IMR-90 (cell line): ENCODE measurements around the gene TMEM127. TPM values are rescaled to one million over a fixed set of nuclear protein-coding genes. Genes with fewer than 3 reads are reported as not detected.

ENCODE experiments used
- ATAC-seq: fragments of 200-7000 bp; cut with Tn5 transposase; 2 replicates; pipeline ENCODE4 v1.9.1; 2020; ENCODE audit warnings: low read depth, mild to moderate bottlenecking, moderate library complexity
- BruUV-seq: library from RNA; stranded (reverse); fragments of 400-500 nt; replicated peaks from 2 replicates; lab custom pipeline; 2021; lab: Mats Ljungman, UMichigan
- CTCF ChIA-PET: fragments of 300-600 bp; formaldehyde crosslinking; extraction: SDS; loops from one replicate; lab custom pipeline; 2021; ENCODE audit warnings: antibody characterized with exemption; lab: Yijun Ruan, JAX
- POLR2A ChIA-PET: fragments of 300-600 bp; sonication (Branson Sonifier 250); formaldehyde crosslinking; loops from one replicate; lab custom pipeline; 2022; ENCODE audit warnings: antibody characterized with exemption; ENCODE audit not compliant: unreplicated experiment; lab: Charles Lee
- DNase-seq: peaks from one replicate; pipeline ENCODE4 v3.0.0; 2013
- H2AFZ ChIP-seq: replicated peaks from 2 replicates; pipeline ENCODE3; 2013; ENCODE audit warnings: low read length, mild to moderate bottlenecking; ENCODE audit not compliant: poor library complexity
- H2AK5ac ChIP-seq: 2 replicates; pipeline ENCODE4 v1.6.1; 2013; ENCODE audit warnings: low read depth, low read length, inconsistent platforms
- H2AK9ac ChIP-seq: replicated peaks from 2 replicates; pipeline ENCODE3; 2013; ENCODE audit warnings: mild to moderate bottlenecking, low read depth, low read length, moderate library complexity; ENCODE audit not compliant: poor library complexity
- H2BK120ac ChIP-seq: 2 replicates; pipeline ENCODE4 v1.6.1; 2013; ENCODE audit warnings: low read depth, low read length, inconsistent platforms
- H2BK15ac ChIP-seq: 3 replicates; pipeline ENCODE4 v1.6.1; 2013; ENCODE audit warnings: low read depth, low read length, inconsistent platforms
- H2BK20ac ChIP-seq: 2 replicates; pipeline ENCODE4 v1.6.1; 2013; ENCODE audit warnings: low read depth, mild to moderate bottlenecking, inconsistent platforms, low read length, moderate library complexity
- H2BK5ac ChIP-seq: 2 replicates; pipeline ENCODE4 v1.6.1; 2013; ENCODE audit warnings: mild to moderate bottlenecking, low read depth, low read length, inconsistent platforms; ENCODE audit not compliant: poor library complexity, severe bottlenecking
- H3K14ac ChIP-seq: replicated peaks from 2 replicates; pipeline ENCODE4 v1.6.1; 2013; ENCODE audit warnings: low read depth, low read length, inconsistent platforms
- H3K18ac ChIP-seq: 2 replicates; pipeline ENCODE4 v1.6.1; 2013; ENCODE audit warnings: low read depth, low read length, control low read depth
- H3K23ac ChIP-seq: 2 replicates; pipeline ENCODE4 v1.6.1; 2013; ENCODE audit warnings: low read depth, low read length, inconsistent platforms
- H3K27ac ChIP-seq: 2 replicates; pipeline ENCODE4 v1.5.1; 2013; ENCODE audit warnings: mild to moderate bottlenecking, control low read depth, low read length; ENCODE audit not compliant: insufficient read depth
- H3K27me3 ChIP-seq: 2 replicates; pipeline ENCODE4 v1.6.1; 2013; ENCODE audit warnings: low read length; ENCODE audit not compliant: control insufficient read depth, insufficient read depth
- H3K36me3 ChIP-seq: 2 replicates; pipeline ENCODE4 v1.6.1; 2013; ENCODE audit warnings: low read length, mixed read lengths; ENCODE audit not compliant: control insufficient read depth, insufficient read depth
- H3K4ac ChIP-seq: 2 replicates; pipeline ENCODE4 v1.6.1; 2013; ENCODE audit warnings: low read depth, low read length, inconsistent platforms
- H3K4me1 ChIP-seq: 2 replicates; pipeline ENCODE4 v1.6.1; 2013; ENCODE audit warnings: low read length, mixed read lengths; ENCODE audit not compliant: control insufficient read depth, insufficient read depth
- H3K4me2 ChIP-seq: 2 replicates; pipeline ENCODE4 v1.6.1; 2013; ENCODE audit warnings: low read depth, mild to moderate bottlenecking, control low read depth, low read length, moderate library complexity
- H3K4me3 ChIP-seq: 2 replicates; pipeline ENCODE4 v1.5.1; 2013; ENCODE audit warnings: low read depth, mild to moderate bottlenecking, control low read depth, low read length, moderate library complexity; ENCODE audit not compliant: insufficient read depth
- H3K56ac ChIP-seq: 2 replicates; pipeline ENCODE4 v1.6.1; 2013; ENCODE audit warnings: low read length, inconsistent platforms; ENCODE audit not compliant: insufficient read depth; ENCODE audit errors: extremely low read depth
- H3K79me1 ChIP-seq, 2 experiments: 2 replicates each; pipeline ENCODE4 v1.6.1; 2013; ENCODE audit warnings: low read length in 2 of 2, inconsistent platforms in 1 of 2, low read depth in 1 of 2
- H3K9ac ChIP-seq: 2 replicates; pipeline ENCODE4 v1.6.1; 2013; ENCODE audit warnings: low read depth, low read length, control low read depth
- H3K9me1 ChIP-seq: 2 replicates; pipeline ENCODE4 v1.6.1; 2013; ENCODE audit warnings: low read length, inconsistent platforms; ENCODE audit not compliant: insufficient read depth
- H3K9me3 ChIP-seq: 2 replicates; pipeline ENCODE4 v1.6.1; 2013; ENCODE audit warnings: low read length; ENCODE audit not compliant: control insufficient read depth, insufficient read depth
- H4K20me1 ChIP-seq: 2 replicates; pipeline ENCODE4 v1.6.1; 2013; ENCODE audit warnings: low read length, inconsistent platforms; ENCODE audit not compliant: insufficient read depth
- H4K5ac ChIP-seq: 2 replicates; pipeline ENCODE4 v1.6.1; 2013; ENCODE audit warnings: mild to moderate bottlenecking, low read depth, low read length, control low read depth
- H4K8ac ChIP-seq, 2 experiments: 2 replicates each; pipeline ENCODE4 v1.6.1; 2013; ENCODE audit warnings: low read depth in 2 of 2, low read length in 2 of 2, control low read depth in 1 of 2, inconsistent platforms in 1 of 2
- H4K91ac ChIP-seq: 2 replicates; pipeline ENCODE4 v1.6.1; 2013; ENCODE audit warnings: low read depth, low read length, inconsistent platforms; ENCODE audit not compliant: insufficient read depth
- CEBPB ChIP-seq: IDR thresholded peaks from 2 replicates; pipeline ENCODE4 v1.6.1; 2012; ENCODE audit warnings: low read depth, low read length, improper control_type of control experiment
- POLR2A ChIP-seq: IDR thresholded peaks from 2 replicates; pipeline ENCODE4 v1.6.1; 2012; ENCODE audit warnings: mild to moderate bottlenecking, low read depth, low read length
- RFX5 ChIP-seq: IDR thresholded peaks from 2 replicates; pipeline ENCODE4 v1.8.0; 2012; ENCODE audit warnings: low read depth, mild to moderate bottlenecking, low read length, moderate library complexity
- WGBS, 2 experiments: methylation state at CpG; one replicate each; pipeline versions ENCODE4 v1.1.5 to v1.1.7; 2013; ENCODE audit warnings: missing lambda C conversion rate in 2 of 2; ENCODE audit not compliant: insufficient read length in 1 of 2; ENCODE audit errors: extremely low coverage in 2 of 2; 5-methylcytosine and 5-hydroxymethylcytosine counted together
- dilution Hi-C: fragments of 300-500 bp; cut with HindIII; formaldehyde crosslinking; loops from one replicate; pipeline ENCODE4 v1.14.3; 2018; ENCODE audit warnings: low sequenced_read_pairs; ENCODE audit not compliant: unreplicated experiment
- in situ Hi-C: fragments of 300-500 bp; cut with MboI; formaldehyde crosslinking; loops from 3 replicates; pipeline ENCODE4 v1.14.3; 2019; ENCODE audit warnings: low sequenced_read_pairs, inconsistent platforms, mixed read lengths
- intact Hi-C: fragments of 100-400 bp; cut with micrococcal nuclease; formaldehyde crosslinking; loops from 2 replicates; pipeline ENCODE4 v1.10.0; 2022
- polyA plus RNA-seq, 3 experiments: library from polyadenylated mRNA; depleted of rRNA; stranded (reverse); fragments of >200 nt; gene quantifications; 2 replicates each; pipeline ENCODE4 v1.2.3, GENCODE V29; 2012; ENCODE audit warnings: low replicate concordance in 1 of 3
- total RNA-seq: library from RNA; depleted of rRNA; stranded (reverse); fragments of >200 nt; gene quantifications from 2 replicates; pipeline ENCODE4 v1.2.3, GENCODE V29; 2012

TMEM127 gene
- total and polyA plus RNA-seq, 2 of the 4 experiments (the other 2 are of a cell fraction) = 35.7 to 47.6 TPM

DNA sequence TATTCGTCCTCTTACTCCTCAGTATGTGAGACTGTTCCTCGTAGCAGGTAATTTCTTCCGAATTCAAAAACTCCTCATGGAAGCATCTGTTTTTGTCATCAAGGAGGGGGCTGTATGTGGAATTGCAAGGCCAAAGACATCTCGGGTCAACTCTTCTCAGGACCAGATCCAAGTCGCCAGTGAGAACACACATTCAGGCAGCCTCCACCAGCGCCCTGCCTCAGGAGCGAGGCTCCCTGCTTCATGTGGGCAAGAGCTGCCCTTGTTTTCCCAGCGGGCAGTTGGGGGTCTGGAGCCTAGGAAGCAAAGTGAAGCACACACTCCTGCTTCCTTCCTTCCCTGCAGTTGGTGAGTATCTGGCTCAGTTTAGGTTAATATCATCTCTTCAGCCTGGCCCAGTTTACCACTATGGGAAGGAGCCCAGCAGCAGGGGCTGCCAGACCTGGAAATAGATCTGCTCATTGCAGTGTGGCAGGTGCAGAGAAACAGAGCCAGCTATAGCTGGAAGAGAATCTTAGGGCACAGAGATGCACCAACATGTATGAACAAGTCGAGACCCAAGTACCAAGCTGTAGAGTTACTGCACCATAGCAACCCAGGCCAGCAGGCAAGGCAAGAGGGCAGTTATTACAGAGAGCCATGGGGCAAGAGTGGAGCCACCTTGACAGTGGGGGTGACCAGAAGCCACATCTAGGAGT lies 25.3 kb downstream of the TMEM127 start:
- H3K14ac ChIP-seq = no peak overlapping the region
- H2AK9ac ChIP-seq = no peak overlapping the region
- no peak overlapping the region for H3K18ac ChIP-seq
- H3K9ac ChIP-seq = no peak overlapping the region
- H4K91ac ChIP-seq = no peak overlapping the region
- H2BK5ac ChIP-seq = no peak overlapping the region
- H4K20me1 ChIP-seq = no peaks in the 10 kb centered on the region
- TF ChIP-seq POLR2A = no peak
- TF ChIP-seq RFX5 = no peak
- no peak for TF ChIP-seq CEBPB
- no peak overlapping the region for H3K27ac ChIP-seq
- no peak overlapping the region for H3K4ac ChIP-seq
- intact Hi-C loops (no loop called here), in situ Hi-C loops (no loop called here), dilution Hi-C loops (no loop called here)
- ATAC-seq (no peak), DNase-seq (no peak)
- no peaks in the 10 kb centered on the region for H3K27me3 ChIP-seq
- H3K4me1 ChIP-seq = peaks cover 3% of the 10 kb centered on the region; the same call in 1 of the 2 replicates
- H2BK15ac ChIP-seq = no peak overlapping the region
- 94% methylated on average over 3 of the region's 9 CpGs; no CpG with 5 or more reads in 1 of the 2 experiments for WGBS, 2 experiments
- H3K4me2 ChIP-seq = no peak overlapping the region
- no peaks in the 10 kb centered on the region for H3K9me3 ChIP-seq
- no peak overlapping the region for H2BK20ac ChIP-seq
- no peak overlapping the region for H2BK120ac ChIP-seq
- peaks cover 4% of the 10 kb centered on the region for H3K36me3 ChIP-seq
- H2AK5ac ChIP-seq = no peak overlapping the region
- no peak overlapping the region for H3K4me3 ChIP-seq
- H3K79me1 ChIP-seq = peaks cover 0 to 4% of the 10 kb centered on the region in 2 experiments; a peak in 1 of 4 replicates
- H3K9me1 ChIP-seq = peaks cover 8% of the 10 kb centered on the region; the same call in 1 of the 2 replicates
- no peak overlapping the region for H4K5ac ChIP-seq
- no peak overlapping the region for H4K8ac ChIP-seq
- no peak overlapping the region for H3K56ac ChIP-seq
- POLR2A ChIA-PET = no interaction called here
- CTCF ChIA-PET = no interaction called here
- H3K23ac ChIP-seq = no peak overlapping the region
- no TSS peak for BruUV-seq
- H2AFZ ChIP-seq = no peak overlapping the region
